ENCODE results near the gene BPIFA2. TPM values are rescaled to one million over a fixed set of nuclear protein-coding genes. Genes with fewer than 3 reads are reported as not detected.

The BPIFA2 gene
- total RNA-seq, 2 experiments from 2014 or later = not detected

DNA sequence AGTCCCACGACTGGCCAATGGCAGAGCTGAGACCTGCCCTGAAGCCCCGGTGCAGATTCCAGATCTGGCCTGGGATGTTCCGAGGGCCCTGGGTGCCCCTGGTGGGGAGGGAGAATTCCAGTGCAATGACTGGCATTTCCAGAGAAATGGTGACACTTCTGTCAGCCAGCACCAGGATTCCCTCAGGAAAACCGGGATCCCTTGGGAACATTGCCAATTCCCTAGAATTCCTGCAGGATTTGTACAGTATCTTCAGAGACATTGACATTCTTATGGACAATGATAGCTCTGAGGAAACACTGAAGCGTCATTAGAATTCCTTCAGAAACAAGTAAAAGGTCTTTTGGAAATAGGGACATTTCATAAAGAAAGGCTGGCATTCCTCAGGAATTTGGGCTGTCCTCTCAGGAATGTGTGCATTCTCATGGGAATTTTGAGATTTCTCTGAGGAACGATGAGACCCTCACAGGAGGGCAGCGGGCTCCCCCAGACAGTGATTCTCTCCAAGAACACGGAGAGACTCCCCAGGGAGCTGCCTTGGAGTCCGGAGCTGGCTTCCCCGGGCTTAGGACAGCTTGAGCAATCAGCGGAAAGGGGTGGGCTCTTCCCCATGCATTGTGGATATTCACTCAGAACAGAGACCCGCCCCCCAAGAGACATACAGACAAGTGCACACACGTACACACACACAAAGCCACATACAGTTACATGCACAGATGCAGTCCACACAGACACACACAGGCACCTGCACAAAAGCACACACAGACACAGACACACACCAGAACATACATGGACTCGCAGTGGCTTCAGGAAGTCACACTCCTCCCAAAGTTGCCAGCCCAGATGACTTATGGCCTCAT, 35.2 kb upstream of the BPIFA2 start:
- H3K27ac ChIP-seq (ENCODE audit: low read depth in 1 of 2, low read length in 2 of 2) = no peak overlapping the region
- ChIA-PET CTCF (no interaction called here), POLR2A (no interaction called here)
- Mint-ChIP-seq H3K36me3 (ENCODE audit: low read depth) (no peaks in the 10 kb centered on the region), H3K27ac (no peak overlapping the region), H3K27me3 (no peaks in the 10 kb centered on the region), H3K4me1 (ENCODE audit: low read depth) (no peaks in the 10 kb centered on the region), H3K4me3 (no peak overlapping the region), H3K9me3 (peaks cover 2% of the 10 kb centered on the region)
- no peaks in the 10 kb centered on the region for H3K27me3 ChIP-seq (ENCODE audit: control insufficient read depth in 1 of 2, insufficient read depth in 2 of 2, low read length in 2 of 2)
- no peaks in the 10 kb centered on the region for H3K36me3 ChIP-seq (ENCODE audit: insufficient read depth, low read length)
- intact Hi-C loops (cut with DNase I, micrococcal nuclease) = no loop called here
- TF ChIP-seq, protein P1, sequence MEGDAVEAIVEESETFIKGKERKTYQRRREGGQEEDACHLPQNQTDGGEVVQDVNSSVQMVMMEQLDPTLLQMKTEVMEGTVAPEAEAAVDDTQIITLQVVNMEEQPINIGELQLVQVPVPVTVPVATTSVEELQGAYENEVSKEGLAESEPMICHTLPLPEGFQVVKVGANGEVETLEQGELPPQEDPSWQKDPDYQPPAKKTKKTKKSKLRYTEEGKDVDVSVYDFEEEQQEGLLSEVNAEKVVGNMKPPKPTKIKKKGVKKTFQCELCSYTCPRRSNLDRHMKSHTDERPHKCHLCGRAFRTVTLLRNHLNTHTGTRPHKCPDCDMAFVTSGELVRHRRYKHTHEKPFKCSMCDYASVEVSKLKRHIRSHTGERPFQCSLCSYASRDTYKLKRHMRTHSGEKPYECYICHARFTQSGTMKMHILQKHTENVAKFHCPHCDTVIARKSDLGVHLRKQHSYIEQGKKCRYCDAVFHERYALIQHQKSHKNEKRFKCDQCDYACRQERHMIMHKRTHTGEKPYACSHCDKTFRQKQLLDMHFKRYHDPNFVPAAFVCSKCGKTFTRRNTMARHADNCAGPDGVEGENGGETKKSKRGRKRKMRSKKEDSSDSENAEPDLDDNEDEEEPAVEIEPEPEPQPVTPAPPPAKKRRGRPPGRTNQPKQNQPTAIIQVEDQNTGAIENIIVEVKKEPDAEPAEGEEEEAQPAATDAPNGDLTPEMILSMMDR (IDR thresholded peaks at IDR 0.05) = no peak
- no peaks in the 10 kb centered on the region for H3K4me1 ChIP-seq (ENCODE audit: insufficient read depth, low read length)
- no peaks in the 10 kb centered on the region for H3K9me3 ChIP-seq (ENCODE audit: control insufficient read depth in 1 of 2, insufficient read depth in 1 of 2, low read length in 2 of 2)
- ATAC-seq (ENCODE audit: poor library complexity) (no peak), DNase-seq (no peak)
- no peak overlapping the region for H3K4me3 ChIP-seq (ENCODE audit: low read length)

DNA sequence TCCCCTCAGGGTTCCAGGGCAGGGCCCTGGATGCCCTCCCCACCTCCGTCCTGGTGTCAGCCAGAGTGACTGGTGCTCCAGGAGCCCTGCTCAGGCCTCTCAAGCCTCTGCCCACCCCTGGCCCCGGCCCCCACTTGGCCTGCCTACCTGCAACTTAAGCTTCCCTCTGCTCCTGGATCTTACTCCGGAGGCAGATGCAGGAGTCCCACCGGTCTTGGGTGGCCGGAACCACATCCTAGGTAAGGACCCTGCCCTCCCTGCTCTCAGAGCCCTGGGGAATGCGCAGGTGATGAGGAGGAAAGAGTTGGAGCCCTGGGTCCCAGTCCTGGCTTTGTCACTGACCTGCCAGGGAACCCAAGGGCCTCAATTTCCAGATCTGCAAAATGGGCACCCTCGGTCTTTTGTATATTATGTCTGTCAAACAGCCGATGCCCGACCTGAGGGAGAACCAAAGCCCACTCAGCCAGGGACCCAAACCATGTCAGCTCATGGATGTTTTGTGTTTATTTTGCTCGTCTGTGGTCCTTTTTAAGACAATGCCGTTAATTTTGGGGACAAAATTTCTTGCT, 34.5 kb upstream of the BPIFA2 start:
- peaks cover 2% of the 10 kb centered on the region for H3K9me3 Mint-ChIP-seq
- H3K4me1 Mint-ChIP-seq (ENCODE audit: low read depth) = no peaks in the 10 kb centered on the region

DNA sequence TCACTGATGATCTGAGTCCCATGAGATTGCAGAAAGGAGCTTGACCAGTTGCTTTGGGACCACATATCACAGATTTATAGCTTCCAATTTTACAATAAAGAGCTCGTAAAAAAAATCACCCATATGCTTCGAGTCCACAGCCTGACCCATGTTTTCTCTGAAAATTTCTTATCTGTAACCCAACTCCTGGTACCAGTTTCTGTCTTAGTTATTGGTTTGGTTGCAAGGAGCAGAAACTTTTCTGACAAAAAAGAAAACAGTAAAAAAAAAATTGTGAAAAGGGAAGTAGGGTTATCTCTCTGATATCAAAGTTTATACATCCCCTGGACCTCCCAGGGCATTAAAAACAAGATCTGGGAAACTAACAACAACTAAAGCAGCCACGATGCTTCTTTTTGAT, 30.8 kb upstream of the BPIFA2 start:
- CTCF ChIA-PET = no interaction called here
- no peak for ATAC-seq (ENCODE audit: poor library complexity)
- H3K27ac Mint-ChIP-seq = no peak overlapping the region

More for the DNA sequence above, 34.5 kb upstream of the BPIFA2 start:
- H3K4me1 ChIP-seq (ENCODE audit: insufficient read depth, low read length) = no peaks in the 10 kb centered on the region
- CTCF ChIA-PET = no interaction called here
- Mint-ChIP-seq H3K27me3 (no peaks in the 10 kb centered on the region), H3K4me3 (no peak overlapping the region), H3K27ac (no peak overlapping the region), H3K36me3 (ENCODE audit: low read depth) (no peaks in the 10 kb centered on the region)
- no peaks in the 10 kb centered on the region for H3K36me3 ChIP-seq (ENCODE audit: insufficient read depth, low read length)
- TF ChIP-seq, protein P1 (IDR thresholded peaks at IDR 0.05) = no peak
- no peak for DNase-seq
- intact Hi-C loops (cut with DNase I, micrococcal nuclease) = no loop called here
- H3K9me3 ChIP-seq (ENCODE audit: control insufficient read depth in 1 of 2, insufficient read depth in 1 of 2, low read length in 2 of 2) = no peaks in the 10 kb centered on the region
- no peak overlapping the region for H3K4me3 ChIP-seq (ENCODE audit: low read length)
- no peak overlapping the region for H3K27ac ChIP-seq (ENCODE audit: low read depth in 1 of 2, low read length in 2 of 2)
- ATAC-seq (ENCODE audit: poor library complexity) = no peak
- no peaks in the 10 kb centered on the region for H3K27me3 ChIP-seq (ENCODE audit: control insufficient read depth in 1 of 2, insufficient read depth in 2 of 2, low read length in 2 of 2)
- POLR2A ChIA-PET = no interaction called here

More for the DNA sequence above, 30.8 kb upstream of the BPIFA2 start:
- TF ChIP-seq, protein P1 (IDR thresholded peaks at IDR 0.05) = no peak
- POLR2A ChIA-PET = no interaction called here
- no peaks in the 10 kb centered on the region for H3K27me3 Mint-ChIP-seq
- no peak for DNase-seq
- intact Hi-C loops (cut with DNase I, micrococcal nuclease) = no loop called here
- H3K9me3 Mint-ChIP-seq = peaks cover 2% of the 10 kb centered on the region
- no peak overlapping the region for H3K4me3 ChIP-seq (ENCODE audit: low read length)
- H3K4me3 Mint-ChIP-seq = no peak overlapping the region
- no peak overlapping the region for H3K27ac ChIP-seq (ENCODE audit: low read depth in 1 of 2, low read length in 2 of 2)
- H3K27me3 ChIP-seq (ENCODE audit: control insufficient read depth in 1 of 2, insufficient read depth in 2 of 2, low read length in 2 of 2) = no peaks in the 10 kb centered on the region
- H3K9me3 ChIP-seq (ENCODE audit: control insufficient read depth in 1 of 2, insufficient read depth in 1 of 2, low read length in 2 of 2) = no peaks in the 10 kb centered on the region
- H3K36me3 ChIP-seq (ENCODE audit: insufficient read depth, low read length) = no peaks in the 10 kb centered on the region
- no peaks in the 10 kb centered on the region for H3K4me1 Mint-ChIP-seq (ENCODE audit: low read depth)
- no peaks in the 10 kb centered on the region for H3K4me1 ChIP-seq (ENCODE audit: insufficient read depth, low read length)
- no peaks in the 10 kb centered on the region for H3K36me3 Mint-ChIP-seq (ENCODE audit: low read depth)
